HAP-1 (cell line): ENCODE results near the gene KLF8.

Experiments used
- DNase-seq, 2 experiments: peaks; one replicate each; pipeline ENCODE4 v3.0.0-alpha.2; 2016 to 2020; ENCODE audit warnings: low spot score in 2 of 2
- H3K27me3 ChIP-seq: fragments of 250-450 bp; sonication (Bioruptor Pico); 2 replicates; pipeline ENCODE4 v1.5.1; 2020; ENCODE audit warnings: low read depth, mild to moderate bottlenecking, moderate library complexity
- H3K36me3 ChIP-seq: fragments of 250-450 bp; sonication (Bioruptor Pico); replicated peaks from 2 replicates; pipeline ENCODE4 v1.5.1; 2020; ENCODE audit warnings: mild to moderate bottlenecking
- H3K4me1 ChIP-seq: fragments of 250-450 bp; sonication (Bioruptor Pico); 2 replicates; pipeline ENCODE4 v1.5.1; 2020; ENCODE audit warnings: mild to moderate bottlenecking
- H3K4me3 ChIP-seq: fragments of 250-450 bp; sonication (Bioruptor Pico); 2 replicates; pipeline ENCODE4 v1.5.1; 2020; ENCODE audit warnings: mild to moderate bottlenecking, moderate library complexity
- H3K9me3 ChIP-seq: fragments of 250-450 bp; sonication (Bioruptor Pico); 2 replicates; pipeline ENCODE4 v1.5.1; 2020; ENCODE audit warnings: mild to moderate bottlenecking, moderate library complexity
- in situ Hi-C: fragments of 300-500 bp; cut with MboI; formaldehyde crosslinking; loops from 3 replicates; pipeline ENCODE4 v1.14.3; 2020; ENCODE audit warnings: low sequenced_read_pairs, inconsistent platforms, mixed read lengths

KLF8 gene

DNA sequence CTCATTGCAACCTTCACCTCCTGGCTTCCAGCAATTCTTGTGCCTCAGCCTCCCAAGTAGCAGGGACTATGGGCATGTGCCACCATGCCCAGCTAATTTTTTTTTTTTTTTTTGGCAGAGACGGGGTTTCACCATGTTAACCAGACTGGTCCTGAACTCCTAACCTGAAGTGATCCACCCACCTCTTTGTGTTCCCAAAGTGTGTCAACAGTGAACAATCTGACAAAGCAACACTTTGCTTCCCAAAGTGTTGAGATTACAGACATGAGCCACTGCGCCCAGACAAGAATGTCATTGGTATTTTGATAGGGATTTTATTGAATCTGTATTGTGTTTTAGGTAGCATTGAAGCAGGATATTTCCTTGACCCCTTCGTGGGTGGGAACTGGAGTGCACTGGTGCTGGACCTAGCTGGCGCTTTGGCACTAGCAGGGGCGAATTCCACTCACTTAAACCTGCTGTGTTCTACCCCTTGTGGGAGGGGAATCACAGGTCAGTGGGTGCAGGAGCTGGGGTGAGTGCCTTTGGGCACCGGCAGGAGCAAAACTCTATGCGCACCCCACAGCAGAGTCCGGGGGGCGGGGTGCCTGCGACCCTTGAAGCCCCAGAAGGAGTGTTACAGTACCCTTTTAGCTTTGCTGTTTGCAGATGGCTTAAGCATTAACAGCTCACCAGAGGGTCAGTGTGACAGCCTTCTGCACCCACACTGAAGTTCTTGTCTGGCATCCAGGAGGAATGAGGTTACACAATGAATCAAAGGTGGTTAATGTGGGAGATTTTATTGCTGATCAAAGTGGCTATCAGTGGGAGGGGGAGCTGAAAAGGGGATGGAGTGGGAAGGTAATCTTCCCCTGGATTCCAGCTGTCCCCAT is 21.9 kb downstream of the KLF8 start:
- no peak for DNase-seq
- H3K4me1 ChIP-seq: no peaks in the 10 kb centered on the region
- no peaks in the 10 kb centered on the region for H3K36me3 ChIP-seq
- in situ Hi-C loops: no loop called here
- no peak overlapping the region for H3K4me3 ChIP-seq
- H3K9me3 ChIP-seq: no peaks in the 10 kb centered on the region
- H3K27me3 ChIP-seq: no peaks in the 10 kb centered on the region

DNA sequence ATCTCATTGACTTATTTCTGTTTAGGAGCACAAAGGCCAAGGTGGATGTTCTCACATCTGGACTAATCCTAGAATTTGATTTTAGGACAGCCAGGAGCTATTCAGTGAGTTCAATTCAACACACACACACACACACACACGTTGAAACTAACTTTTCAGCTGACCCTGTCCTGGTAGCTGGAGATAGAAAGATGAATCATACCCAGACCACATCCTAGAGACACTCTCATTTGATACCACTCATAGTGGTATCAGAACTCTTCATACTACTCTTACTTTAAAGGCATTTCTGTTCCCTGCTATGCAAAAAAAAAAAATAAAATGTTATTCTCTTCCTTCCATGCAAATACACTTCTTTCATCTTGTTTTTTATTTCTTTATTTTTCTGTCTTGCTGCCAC is 36.7 kb downstream of the KLF8 start:
- Histone ChIP-seq H3K36me3 (no peaks in the 10 kb centered on the region), H3K4me3 (no peak overlapping the region), H3K9me3 (no peaks in the 10 kb centered on the region), H3K4me1 (no peaks in the 10 kb centered on the region), H3K27me3 (no peaks in the 10 kb centered on the region)
- DNase-seq: no peak
- in situ Hi-C loops: no loop called here

DNA sequence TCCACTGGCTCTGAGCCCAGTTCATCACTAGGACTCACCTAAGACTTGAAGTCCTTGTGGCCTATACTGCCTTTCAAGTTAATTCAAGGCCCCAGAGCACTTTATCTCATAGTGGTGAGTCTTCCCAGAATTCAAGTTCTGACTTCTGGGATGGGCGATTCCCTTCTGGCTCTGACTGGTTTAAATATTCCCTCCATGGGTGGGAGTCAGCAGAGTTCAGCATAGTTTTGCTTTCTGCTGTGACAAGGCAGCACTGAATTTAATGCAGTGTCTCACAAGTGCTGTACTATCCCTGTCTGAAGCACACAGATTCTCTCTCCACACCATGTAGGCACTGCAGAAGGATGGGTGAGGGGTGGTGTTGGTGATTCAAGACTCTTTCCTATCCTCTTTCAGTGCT is 46.5 kb downstream of the KLF8 start:
- no peaks in the 10 kb centered on the region for H3K27me3 ChIP-seq

DNA sequence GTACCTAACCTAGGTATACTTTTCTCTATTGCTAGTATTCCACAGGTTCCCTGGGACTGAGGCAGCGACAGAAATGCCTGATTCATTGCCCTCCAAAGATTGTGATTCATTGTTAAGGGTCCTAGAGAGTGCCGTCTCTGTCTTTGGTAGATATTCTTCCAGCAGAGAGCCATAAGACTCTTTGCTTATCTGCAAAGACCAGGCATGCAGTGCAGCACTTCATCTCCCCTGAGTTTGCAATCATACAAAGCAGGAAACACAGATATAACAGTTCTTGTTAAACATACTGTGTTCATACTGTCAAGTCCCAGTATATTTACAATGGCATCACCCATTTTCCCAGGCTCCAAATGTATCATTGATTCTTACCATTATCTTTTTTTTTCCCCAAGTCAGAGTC is 47.7 kb downstream of the KLF8 start:
- no peaks in the 10 kb centered on the region for H3K4me1 ChIP-seq
- no peaks in the 10 kb centered on the region for H3K36me3 ChIP-seq
- in situ Hi-C loops: loop anchor here (25.0 kb wide), 1 partner anchor 457 kb away; the partner anchor contains the start of gene NBDY
- DNase-seq: no peak
- no peaks in the 10 kb centered on the region for H3K9me3 ChIP-seq
- H3K27me3 ChIP-seq: no peaks in the 10 kb centered on the region
- H3K4me3 ChIP-seq: no peak overlapping the region

More for the DNA sequence above, 46.5 kb downstream of the KLF8 start:
- H3K9me3 ChIP-seq: no peaks in the 10 kb centered on the region
- H3K4me1 ChIP-seq: no peaks in the 10 kb centered on the region
- in situ Hi-C loops: loop anchor here (25.0 kb wide), 1 partner anchor 459 kb away; the partner anchor contains the start of gene NBDY
- no peak overlapping the region for H3K4me3 ChIP-seq
- H3K36me3 ChIP-seq: no peaks in the 10 kb centered on the region
- no peak for DNase-seq

DNA sequence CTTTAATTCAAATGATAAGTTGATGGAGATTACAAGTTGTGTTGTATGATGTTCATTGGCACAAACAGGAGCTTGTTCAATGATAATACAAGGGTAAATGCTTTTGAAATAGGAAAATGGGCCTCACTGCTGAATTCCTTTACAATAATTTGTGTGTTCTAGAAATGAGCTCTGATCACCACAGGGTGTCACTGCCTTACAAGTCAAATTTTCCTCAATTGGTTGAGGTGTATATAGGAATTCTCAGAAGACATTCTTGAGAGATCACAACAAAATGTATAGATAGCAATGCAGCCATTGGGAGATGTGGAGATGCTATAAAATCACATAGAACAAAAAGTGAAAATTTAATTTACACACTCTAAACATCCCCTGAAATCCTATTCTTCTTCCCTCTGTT is 49.6 kb downstream of the KLF8 start:
- Histone ChIP-seq H3K27me3 (no peaks in the 10 kb centered on the region), H3K4me1 (no peaks in the 10 kb centered on the region), H3K9me3 (no peaks in the 10 kb centered on the region), H3K36me3 (no peaks in the 10 kb centered on the region), H3K4me3 (no peak overlapping the region)
- in situ Hi-C loops: loop anchor here (25.0 kb wide), 1 partner anchor 456 kb away; the partner anchor contains the start of gene NBDY
- peak; percentile 7 to 8 for DNase-seq

DNA sequence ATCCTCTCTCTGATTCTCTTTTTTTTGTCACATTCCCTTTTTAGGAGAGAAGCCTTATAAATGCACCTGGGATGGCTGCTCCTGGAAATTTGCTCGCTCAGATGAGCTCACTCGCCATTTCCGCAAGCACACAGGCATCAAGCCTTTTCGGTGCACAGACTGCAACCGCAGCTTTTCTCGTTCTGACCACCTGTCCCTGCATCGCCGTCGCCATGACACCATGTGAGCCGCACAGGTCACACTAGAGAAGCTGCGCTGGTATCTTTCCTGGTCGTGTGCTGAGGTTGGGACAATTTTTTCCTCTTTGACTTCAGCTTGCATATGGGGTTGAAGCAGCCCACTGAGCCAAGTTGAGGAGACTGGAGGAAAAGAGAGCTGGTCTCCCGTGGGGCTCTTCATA is 52.1 kb downstream of the KLF8 start:
- Histone ChIP-seq H3K27me3 (no peaks in the 10 kb centered on the region), H3K9me3 (no peaks in the 10 kb centered on the region), H3K4me1 (no peaks in the 10 kb centered on the region), H3K4me3 (no peak overlapping the region), H3K36me3 (no peaks in the 10 kb centered on the region)
- no peak for DNase-seq
- in situ Hi-C loops: loop anchor here (25.0 kb wide), 1 partner anchor 453 kb away; the partner anchor contains the start of gene NBDY

DNA sequence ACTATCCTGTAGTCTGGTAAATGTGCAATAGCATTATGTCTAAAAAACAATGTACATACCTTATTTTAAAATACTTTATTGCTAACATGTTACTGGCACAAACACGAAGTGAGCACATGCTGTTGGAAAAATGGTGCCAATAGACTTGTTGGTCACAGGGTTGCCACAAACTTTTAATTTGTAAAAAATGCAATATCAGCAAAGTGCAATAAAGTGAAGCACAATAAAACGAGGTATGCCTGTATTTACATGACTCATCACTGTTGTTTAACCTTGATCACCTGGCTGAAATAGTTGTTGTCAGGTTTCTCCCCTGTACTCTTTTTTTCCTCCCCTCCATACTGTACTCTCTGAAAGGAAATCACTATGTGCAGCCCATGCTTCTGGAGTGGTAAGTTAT is 56.5 kb downstream of the KLF8 start:
- in situ Hi-C loops: loop anchor here (25.0 kb wide), 1 partner anchor 449 kb away; the partner anchor contains the start of gene NBDY
- DNase-seq: no peak
- H3K9me3 ChIP-seq: no peaks in the 10 kb centered on the region
- H3K4me3 ChIP-seq: no peak overlapping the region
- no peaks in the 10 kb centered on the region for H3K4me1 ChIP-seq
- no peaks in the 10 kb centered on the region for H3K36me3 ChIP-seq
- no peaks in the 10 kb centered on the region for H3K27me3 ChIP-seq

DNA sequence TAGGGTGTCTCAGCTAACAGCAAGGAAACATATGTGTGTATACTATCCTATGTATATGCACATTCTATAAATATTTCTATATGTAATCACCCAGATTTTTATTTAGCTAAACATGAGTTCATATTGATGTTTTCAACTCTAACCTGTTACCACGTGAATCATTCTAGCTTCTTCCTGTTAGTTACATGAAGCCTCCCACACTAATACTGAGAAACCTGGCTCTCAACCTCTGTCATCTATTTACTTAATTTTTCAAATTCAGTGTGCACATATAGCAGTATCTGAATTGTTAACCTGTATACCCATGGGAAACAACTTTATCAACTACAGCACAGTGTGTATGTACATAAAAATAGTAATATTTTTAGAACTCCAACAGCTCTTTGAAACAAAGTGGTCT is 57.3 kb downstream of the KLF8 start:
- Histone ChIP-seq H3K4me3 (no peak overlapping the region), H3K27me3 (no peaks in the 10 kb centered on the region), H3K9me3 (no peaks in the 10 kb centered on the region), H3K36me3 (no peaks in the 10 kb centered on the region), H3K4me1 (no peaks in the 10 kb centered on the region)
- DNase-seq: no peak
- in situ Hi-C loops: loop anchor here (25.0 kb wide), 1 partner anchor 448 kb away; the partner anchor contains the start of gene NBDY

DNA sequence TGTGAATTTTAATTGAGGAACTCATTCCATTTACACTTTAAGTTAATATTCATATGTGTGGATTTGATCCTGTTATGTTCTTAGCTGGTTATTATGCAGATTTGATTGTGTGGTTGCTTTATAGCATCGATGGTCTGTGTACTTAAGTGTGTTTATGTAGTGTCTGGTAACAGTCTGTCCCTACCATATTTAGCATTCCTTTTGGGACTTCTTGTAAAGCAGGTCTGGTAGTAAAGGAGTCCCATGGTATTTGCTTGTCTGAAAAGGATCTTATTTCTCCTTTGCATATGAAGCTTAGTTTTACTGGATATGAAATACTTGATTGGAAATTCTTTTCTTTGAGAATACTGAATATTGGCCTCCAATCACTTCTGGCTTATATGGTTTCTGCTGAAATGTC is 76.6 kb downstream of the KLF8 start:
- Histone ChIP-seq H3K36me3 (no peaks in the 10 kb centered on the region), H3K4me3 (no peak overlapping the region)
- DNase-seq: no peak

DNA sequence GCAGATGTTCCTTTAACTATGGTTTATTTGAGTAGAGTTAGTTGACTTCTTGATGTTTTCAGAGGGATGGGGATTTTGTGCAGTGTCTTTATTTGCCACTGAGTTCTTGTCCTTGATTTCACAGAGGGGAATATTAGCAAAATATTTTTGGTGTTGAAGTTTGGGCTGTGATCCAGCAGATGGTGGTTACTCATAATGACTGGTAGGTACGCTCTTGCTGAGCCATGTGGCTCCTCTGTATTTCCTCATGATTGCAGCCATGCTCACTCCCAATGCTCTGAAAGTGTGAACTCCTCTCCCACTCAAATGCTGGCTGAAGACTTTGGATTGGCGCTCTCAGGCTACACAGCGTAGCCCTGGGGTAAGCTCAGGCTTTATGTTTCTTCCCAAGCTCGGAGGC is 77.7 kb downstream of the KLF8 start:
- Histone ChIP-seq H3K27me3 (no peaks in the 10 kb centered on the region), H3K4me1 (no peaks in the 10 kb centered on the region), H3K36me3 (no peaks in the 10 kb centered on the region), H3K9me3 (no peaks in the 10 kb centered on the region), H3K4me3 (no peak overlapping the region)
- DNase-seq: no peak
- in situ Hi-C loops: no loop called here

More for the DNA sequence above, 76.6 kb downstream of the KLF8 start:
- H3K9me3 ChIP-seq: no peaks in the 10 kb centered on the region
- in situ Hi-C loops: no loop called here
- H3K4me1 ChIP-seq: no peaks in the 10 kb centered on the region
- H3K27me3 ChIP-seq: no peaks in the 10 kb centered on the region

DNA sequence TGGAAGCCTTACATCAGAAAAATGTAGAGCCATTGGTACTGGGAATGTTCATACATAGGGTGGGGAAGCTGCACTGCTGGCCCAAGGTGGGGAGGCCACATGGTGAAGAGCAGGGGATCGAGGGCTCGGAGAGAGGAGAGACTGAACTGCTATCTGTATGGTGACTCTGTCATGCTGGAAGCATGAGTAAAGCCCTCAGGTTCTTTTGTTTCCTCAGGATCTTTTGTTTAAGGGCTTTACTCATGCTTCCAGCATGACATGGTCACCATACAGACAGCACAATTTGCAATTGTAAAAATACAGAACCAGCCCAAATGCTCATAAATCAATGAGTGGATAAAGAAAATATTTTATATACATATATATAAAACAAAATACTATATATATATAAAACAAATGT is 78.4 kb downstream of the KLF8 start:
- Histone ChIP-seq H3K27me3 (no peaks in the 10 kb centered on the region), H3K4me3 (no peak overlapping the region), H3K4me1 (no peaks in the 10 kb centered on the region), H3K9me3 (no peaks in the 10 kb centered on the region), H3K36me3 (no peaks in the 10 kb centered on the region)
- DNase-seq: no peak
- in situ Hi-C loops: no loop called here

DNA sequence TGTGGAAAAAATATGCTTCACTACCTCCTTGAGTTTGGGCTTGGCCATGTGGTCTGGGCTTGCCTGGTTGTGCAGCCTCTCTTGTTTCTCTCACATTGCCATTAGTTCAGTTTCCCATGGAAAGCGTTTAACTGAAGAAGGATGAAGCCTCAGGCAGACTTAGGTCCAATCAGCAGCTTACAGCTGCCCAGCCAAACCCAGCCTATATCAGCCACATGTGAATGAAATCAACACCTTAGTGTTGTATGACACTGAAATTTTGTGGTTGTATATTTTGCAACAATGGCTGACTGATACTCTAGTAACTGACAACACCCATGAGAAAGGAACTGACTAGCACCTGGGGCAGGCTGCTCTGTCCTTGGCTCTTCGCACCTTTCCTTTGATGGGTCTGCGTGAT is 81.2 kb downstream of the KLF8 start:
- Histone ChIP-seq H3K4me3 (no peak overlapping the region), H3K36me3 (no peaks in the 10 kb centered on the region), H3K4me1 (no peaks in the 10 kb centered on the region), H3K9me3 (no peaks in the 10 kb centered on the region), H3K27me3 (no peaks in the 10 kb centered on the region)
- in situ Hi-C loops: no loop called here
- no peak for DNase-seq

DNA sequence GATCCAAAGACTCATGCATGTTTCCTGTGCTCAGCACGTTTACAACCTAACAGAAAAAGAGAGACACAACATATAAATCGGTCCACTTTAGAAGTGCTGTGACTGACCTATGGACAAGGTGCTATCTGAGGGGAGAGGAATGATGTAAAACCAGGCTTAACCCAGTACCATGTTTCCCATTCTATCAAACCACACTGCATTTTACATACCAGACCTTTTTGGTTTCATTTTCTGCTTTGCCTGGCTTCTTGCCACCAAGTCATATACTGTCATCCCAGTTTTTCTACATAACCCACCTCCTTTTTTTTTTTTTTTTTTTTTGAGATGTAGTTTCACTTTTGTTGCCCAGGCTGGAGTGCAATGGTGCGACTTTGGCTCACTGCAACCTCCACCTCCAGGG is 82.2 kb downstream of the KLF8 start:
- Histone ChIP-seq H3K4me1 (no peaks in the 10 kb centered on the region), H3K27me3 (no peaks in the 10 kb centered on the region), H3K4me3 (no peak overlapping the region), H3K9me3 (no peaks in the 10 kb centered on the region), H3K36me3 (no peaks in the 10 kb centered on the region)
- in situ Hi-C loops: no loop called here
- DNase-seq: no peak

DNA sequence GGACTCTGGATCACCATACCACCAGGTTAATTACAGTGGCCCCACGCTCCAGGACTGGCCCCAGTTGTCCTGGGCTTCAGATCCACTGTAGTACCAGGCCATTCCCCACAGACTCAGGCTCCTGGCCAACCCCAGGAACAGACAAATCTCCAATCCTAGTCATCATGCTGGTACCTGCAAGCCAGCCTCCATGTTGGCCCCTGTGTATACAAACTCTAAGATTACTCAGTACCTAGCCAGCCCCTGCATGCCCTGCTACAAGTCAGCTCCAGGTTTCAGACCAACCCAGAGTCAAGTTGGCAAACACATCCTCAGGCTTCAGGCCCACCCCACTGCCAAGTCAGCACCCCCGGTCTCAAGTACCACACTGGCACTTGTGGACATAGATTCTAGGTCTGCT is 85.9 kb downstream of the KLF8 start:
- H3K4me1 ChIP-seq: no peaks in the 10 kb centered on the region
- no peaks in the 10 kb centered on the region for H3K27me3 ChIP-seq
- no peaks in the 10 kb centered on the region for H3K36me3 ChIP-seq
- no peak overlapping the region for H3K4me3 ChIP-seq
- in situ Hi-C loops: no loop called here
- DNase-seq: no peak
- no peaks in the 10 kb centered on the region for H3K9me3 ChIP-seq
